Sigmoid colon (tissue), 4 donors: Measurements from ENCODE around the gene CKB.

Source experiments
- EP300 ChIP-seq, 4 donors: sonication (generic); formaldehyde crosslinking; IDR thresholded peaks; one replicate each; pipeline ENCODE4 v1.6.1; 2017; ENCODE audit warnings: antibody characterized with exemption in 4 of 4
- POLR2A ChIP-seq, 2 donors: fragments of 450-650 bp; IDR thresholded peaks; one replicate each; pipeline ENCODE4 v1.6.1; 2016; ENCODE audit warnings: antibody characterized with exemption in 2 of 2, mild to moderate bottlenecking in 2 of 2, moderate library complexity in 2 of 2
- POLR2AphosphoS5 ChIP-seq, 4 donors: sonication (generic); formaldehyde crosslinking; IDR thresholded peaks; one replicate each; pipeline ENCODE4 v1.6.1; 2017; ENCODE audit warnings: antibody characterized with exemption in 4 of 4
- TF ChIP-seq, protein P1 (sequence below), 4 experiments: fragments of 450-650 bp in 3 of 4; fragments of 200-600 bp in 1 of 4; IDR thresholded peaks; one replicate each; pipeline ENCODE4 v1.5.1; 2016 to 2019; ENCODE audit warnings: antibody characterized with exemption in 4 of 4, mild to moderate bottlenecking in 3 of 4, moderate library complexity in 2 of 4

GRCh38 chr14:103507751-103508150 is 14.9 kb downstream of the CKB start:
- TF ChIP-seq POLR2A (IDR thresholded peaks at IDR 0.05) (no peak), EP300 (IDR thresholded peaks at IDR 0.05) (no peak), POLR2AphosphoS5 (IDR thresholded peaks at IDR 0.05) (no peak)
- TF ChIP-seq, protein P1, sequence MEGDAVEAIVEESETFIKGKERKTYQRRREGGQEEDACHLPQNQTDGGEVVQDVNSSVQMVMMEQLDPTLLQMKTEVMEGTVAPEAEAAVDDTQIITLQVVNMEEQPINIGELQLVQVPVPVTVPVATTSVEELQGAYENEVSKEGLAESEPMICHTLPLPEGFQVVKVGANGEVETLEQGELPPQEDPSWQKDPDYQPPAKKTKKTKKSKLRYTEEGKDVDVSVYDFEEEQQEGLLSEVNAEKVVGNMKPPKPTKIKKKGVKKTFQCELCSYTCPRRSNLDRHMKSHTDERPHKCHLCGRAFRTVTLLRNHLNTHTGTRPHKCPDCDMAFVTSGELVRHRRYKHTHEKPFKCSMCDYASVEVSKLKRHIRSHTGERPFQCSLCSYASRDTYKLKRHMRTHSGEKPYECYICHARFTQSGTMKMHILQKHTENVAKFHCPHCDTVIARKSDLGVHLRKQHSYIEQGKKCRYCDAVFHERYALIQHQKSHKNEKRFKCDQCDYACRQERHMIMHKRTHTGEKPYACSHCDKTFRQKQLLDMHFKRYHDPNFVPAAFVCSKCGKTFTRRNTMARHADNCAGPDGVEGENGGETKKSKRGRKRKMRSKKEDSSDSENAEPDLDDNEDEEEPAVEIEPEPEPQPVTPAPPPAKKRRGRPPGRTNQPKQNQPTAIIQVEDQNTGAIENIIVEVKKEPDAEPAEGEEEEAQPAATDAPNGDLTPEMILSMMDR (IDR thresholded peaks at IDR 0.05), result no peak
